AG09309 (cell line): ENCODE measurements around the gene CELF2.
A peak's percentile ranks its signal among the peaks of the same experiment; 100 is the strongest.

Experiments
- DNase-seq: peaks from one replicate; pipeline ENCODE4 v3.0.0-alpha.2; 2010; ENCODE audit warnings: low read depth
- H3K4me3 ChIP-seq: 2 replicates; pipeline ENCODE4 v1.5.1; 2011; ENCODE audit warnings: mild to moderate bottlenecking, low read depth, low read length, moderate library complexity; ENCODE audit not compliant: control insufficient read depth
- TF ChIP-seq, protein P1 (sequence below): IDR thresholded peaks from 2 replicates; pipeline ENCODE4 v1.5.1; 2011; ENCODE audit warnings: mild to moderate bottlenecking, low read depth, low read length, inconsistent platforms; ENCODE audit not compliant: insufficient read depth, control insufficient read depth; ENCODE audit errors: missing control alignments

The CELF2 gene

DNA sequence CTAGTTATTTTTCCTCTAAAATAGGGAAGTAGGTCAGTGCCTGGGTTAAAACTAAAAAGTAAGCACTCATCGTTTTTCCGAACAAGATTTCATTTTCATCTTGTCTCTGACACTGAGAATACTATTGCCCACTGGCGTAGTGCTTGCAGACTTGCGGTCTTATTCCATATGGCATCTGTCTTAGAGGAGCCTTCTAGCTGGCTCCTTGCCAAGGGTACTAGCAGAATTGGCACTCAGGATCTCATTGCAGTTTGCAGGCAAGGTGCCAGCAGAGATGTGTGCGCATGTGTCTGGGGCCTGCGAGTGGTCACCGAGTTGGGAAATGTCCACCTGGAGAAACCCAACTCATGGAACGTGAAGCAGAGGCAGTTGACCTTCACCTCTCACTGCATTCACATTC, 143.4 kb downstream of the CELF2 start:
- no peak for DNase-seq
- TF ChIP-seq, protein P1, sequence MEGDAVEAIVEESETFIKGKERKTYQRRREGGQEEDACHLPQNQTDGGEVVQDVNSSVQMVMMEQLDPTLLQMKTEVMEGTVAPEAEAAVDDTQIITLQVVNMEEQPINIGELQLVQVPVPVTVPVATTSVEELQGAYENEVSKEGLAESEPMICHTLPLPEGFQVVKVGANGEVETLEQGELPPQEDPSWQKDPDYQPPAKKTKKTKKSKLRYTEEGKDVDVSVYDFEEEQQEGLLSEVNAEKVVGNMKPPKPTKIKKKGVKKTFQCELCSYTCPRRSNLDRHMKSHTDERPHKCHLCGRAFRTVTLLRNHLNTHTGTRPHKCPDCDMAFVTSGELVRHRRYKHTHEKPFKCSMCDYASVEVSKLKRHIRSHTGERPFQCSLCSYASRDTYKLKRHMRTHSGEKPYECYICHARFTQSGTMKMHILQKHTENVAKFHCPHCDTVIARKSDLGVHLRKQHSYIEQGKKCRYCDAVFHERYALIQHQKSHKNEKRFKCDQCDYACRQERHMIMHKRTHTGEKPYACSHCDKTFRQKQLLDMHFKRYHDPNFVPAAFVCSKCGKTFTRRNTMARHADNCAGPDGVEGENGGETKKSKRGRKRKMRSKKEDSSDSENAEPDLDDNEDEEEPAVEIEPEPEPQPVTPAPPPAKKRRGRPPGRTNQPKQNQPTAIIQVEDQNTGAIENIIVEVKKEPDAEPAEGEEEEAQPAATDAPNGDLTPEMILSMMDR: no peak

DNA sequence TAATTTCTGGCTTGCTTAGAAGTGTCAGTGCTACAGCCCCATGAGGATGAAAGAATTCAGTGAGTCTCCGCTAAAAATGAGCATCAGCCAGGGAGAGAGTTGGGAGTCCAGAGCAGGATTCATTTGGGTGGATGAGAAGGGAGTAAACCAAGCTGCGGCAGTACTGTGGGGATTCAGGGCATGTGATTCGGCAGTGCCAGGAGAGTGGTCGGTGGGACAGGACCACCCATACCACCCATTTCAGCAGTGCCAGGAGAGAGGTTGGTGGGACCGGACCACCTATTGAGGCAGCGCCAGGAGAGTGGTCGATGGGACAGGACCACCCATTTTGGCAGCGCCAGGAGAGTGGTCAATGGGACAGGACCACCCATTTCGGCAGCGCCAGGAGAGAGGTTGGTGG, 144.2 kb downstream of the CELF2 start:
- H3K4me3 ChIP-seq: no peak overlapping the region
- TF ChIP-seq, protein P1: no peak
- DNase-seq: no peak

More for the DNA sequence above, 143.4 kb downstream of the CELF2 start:
- no peak overlapping the region for H3K4me3 ChIP-seq

DNA sequence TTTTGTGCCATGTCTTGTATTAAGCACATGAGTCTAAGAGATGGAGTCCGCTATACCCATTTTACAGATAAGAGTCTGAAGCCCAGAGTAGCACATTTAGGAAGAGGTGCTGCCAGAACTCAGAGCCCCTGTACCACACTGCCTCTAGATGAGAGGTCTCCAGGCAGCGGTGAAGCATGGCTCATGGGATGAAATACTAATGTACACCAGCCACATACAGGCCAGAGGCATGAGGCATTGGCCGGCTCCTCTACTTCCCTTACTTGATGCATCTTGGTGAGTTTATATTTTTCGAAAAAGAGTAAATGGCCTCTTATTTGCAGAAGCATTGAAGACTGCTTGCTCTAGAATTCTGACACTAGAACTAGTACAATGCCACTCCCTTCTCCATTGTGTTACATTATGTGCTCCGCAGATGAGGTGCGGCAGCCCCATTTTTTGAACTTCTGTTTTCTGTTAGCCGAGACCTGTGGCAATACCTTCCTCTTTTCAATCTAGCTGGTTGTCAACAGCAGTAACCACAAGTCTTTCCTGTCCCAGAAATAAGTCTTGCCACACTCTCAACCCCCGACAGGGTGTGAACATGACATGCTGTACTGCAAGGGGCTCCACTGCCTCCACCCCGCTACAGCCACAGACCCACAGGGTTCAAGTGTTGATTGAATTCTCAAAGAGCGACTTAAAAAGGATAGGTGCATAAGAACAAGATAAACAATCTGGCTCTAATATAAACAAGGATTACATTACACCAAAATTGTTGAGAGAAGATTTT, 145.3 kb downstream of the CELF2 start:
- no peak overlapping the region for H3K4me3 ChIP-seq
- TF ChIP-seq, protein P1: no peak
- DNase-seq: no peak

DNA sequence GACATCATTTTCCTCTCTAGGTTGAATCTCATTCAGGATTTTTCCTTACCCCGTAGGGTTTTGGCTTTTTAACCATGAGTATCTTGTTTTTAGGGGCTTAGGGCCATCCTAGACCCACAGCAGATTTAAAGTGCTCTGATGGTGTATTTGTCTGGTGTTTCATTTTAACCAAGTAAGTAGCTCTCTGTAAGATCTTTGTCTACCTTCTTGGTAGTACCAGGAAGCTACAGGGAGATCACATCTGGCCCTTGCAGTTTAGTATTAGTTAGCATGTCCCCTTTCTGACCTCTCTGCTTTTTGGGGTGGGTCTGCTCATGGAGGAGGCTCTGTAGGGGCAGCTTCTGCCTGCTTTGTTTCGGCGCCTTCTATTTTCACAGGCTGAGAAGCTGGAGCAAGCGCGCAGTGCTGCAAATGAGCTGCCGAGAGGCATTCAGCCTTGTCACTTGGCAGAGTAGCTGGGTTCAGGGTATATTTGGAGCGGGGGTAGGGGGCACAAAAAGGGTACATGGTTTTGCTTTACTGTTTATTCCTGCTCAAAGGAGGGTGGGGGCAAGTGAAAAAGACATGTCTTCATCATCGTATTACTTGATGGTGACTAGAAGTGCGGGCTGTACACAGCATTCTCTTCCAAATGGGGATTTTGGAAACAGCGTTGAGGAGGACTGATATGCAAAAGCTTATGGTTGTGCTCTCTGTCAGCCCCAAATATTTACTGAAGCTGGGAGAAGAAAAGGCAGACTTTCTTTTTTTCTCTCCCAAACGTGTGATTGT, 146.3 kb downstream of the CELF2 start:
- DNase-seq: no peak
- no peak overlapping the region for H3K4me3 ChIP-seq
- TF ChIP-seq, protein P1: no peak

DNA sequence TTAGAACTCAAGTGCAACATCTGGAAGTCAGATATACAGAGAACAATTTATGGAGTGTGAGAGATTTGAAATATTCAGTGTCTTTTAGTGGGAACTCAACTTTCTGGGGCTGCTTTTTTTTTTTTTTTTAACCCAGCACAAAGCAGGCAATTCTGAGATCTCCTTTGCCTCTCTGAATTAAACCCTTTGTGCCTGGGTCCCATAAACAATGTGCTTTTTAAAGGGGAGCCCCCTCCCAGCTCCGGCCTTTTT, 146.8 kb downstream of the CELF2 start:
- no peak overlapping the region for H3K4me3 ChIP-seq
- TF ChIP-seq, protein P1: no peak
- DNase-seq: no peak

DNA sequence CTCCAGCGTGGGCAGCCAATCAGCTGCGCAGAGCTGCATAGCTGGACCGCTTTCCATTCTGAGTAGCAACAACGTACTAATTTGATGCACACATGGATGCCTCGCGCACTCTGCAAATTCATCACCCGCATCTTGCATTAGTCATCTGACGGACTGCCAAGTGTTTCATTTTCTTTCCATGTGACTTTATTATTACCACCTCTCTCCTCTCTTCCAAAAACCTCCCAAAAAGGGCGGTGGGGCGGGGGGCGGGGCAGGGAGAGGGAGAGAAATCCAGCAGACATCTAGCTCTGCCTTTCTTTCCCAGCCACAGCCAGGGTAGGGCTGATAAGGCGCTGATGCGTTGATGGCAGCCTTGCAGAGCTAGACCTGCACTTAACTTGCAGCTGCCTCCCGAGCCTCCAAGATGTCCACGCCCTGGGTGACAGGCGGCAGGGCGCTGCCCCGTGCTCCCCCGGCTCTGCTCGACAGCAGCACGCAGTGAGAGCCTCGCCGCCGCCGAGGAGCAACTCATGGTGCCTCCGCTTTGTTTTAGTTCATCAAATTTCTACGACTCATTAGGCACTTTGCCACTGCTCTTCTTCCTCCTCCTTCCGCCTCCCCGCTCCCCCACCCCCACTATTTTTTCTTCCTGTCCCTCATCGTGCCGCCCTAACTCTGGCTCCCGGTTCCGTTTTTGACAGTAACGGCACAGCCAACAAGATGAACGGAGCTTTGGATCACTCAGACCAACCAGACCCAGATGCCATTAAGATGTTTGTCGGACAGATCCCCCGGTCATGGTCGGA, 147.3 kb downstream of the CELF2 start:
- TF ChIP-seq, protein P1: no peak
- DNase-seq: peak; percentile 20

More for the DNA sequence above, 147.3 kb downstream of the CELF2 start:
- peak overlapping the region; percentile 43 for H3K4me3 ChIP-seq
